OCI-LY7 (cell line): ENCODE data around the gene FAM20A. TPM values are rescaled to one million over a fixed set of nuclear protein-coding genes. Genes with fewer than 3 reads are reported as not detected.

Experiments used
- BruUV-seq: library from RNA; stranded (reverse); fragments of 400-500 nt; replicated peaks from 2 replicates; lab custom pipeline; 2021; lab: Mats Ljungman, UMichigan
- CTCF ChIA-PET: fragments of 300-600 bp; sonication (Branson Sonifier 250); formaldehyde crosslinking; loops from one replicate; lab custom pipeline; 2022; ENCODE audit warnings: antibody characterized with exemption; ENCODE audit not compliant: unreplicated experiment; lab: Charles Lee
- POLR2A ChIA-PET: fragments of 300-600 bp; sonication (Branson Sonifier 250); formaldehyde crosslinking; loops from one replicate; lab custom pipeline; 2022; ENCODE audit warnings: antibody characterized with exemption; lab: Charles Lee
- DNase-seq: peaks from one replicate; pipeline ENCODE4 v3.0.0-alpha.2; 2015; ENCODE audit warnings: low spot score
- H2AFZ ChIP-seq: fragments of 200-600 bp; sonication (generic), shearing (Covaris generic); 2 replicates; pipeline ENCODE4 v1.6.1; 2014; ENCODE audit warnings: mild to moderate bottlenecking, antibody characterized with exemption, low read length, moderate library complexity
- H3K27ac ChIP-seq: fragments of 200-600 bp; sonication (generic); 2 replicates; pipeline ENCODE4 v1.5.1; 2014; ENCODE audit warnings: mixed run types, low read depth, mild to moderate bottlenecking, moderate library complexity, low read length, inconsistent platforms; ENCODE audit not compliant: poor library complexity, severe bottlenecking
- H3K36me3 ChIP-seq: fragments of 200-600 bp; sonication (generic); 2 replicates; pipeline ENCODE4 v1.6.1; 2014; ENCODE audit warnings: mild to moderate bottlenecking, antibody characterized with exemption, low read length, moderate library complexity, mixed read lengths; ENCODE audit not compliant: insufficient read depth
- H3K4me1 ChIP-seq: fragments of 200-600 bp; sonication (generic); 2 replicates; pipeline ENCODE4 v1.5.1; 2014; ENCODE audit warnings: mild to moderate bottlenecking, low read length; ENCODE audit not compliant: insufficient read depth, poor library complexity, severe bottlenecking
- H3K4me2 ChIP-seq: fragments of 200-600 bp; sonication (generic); 2 replicates; pipeline ENCODE4 v1.6.1; 2014; ENCODE audit warnings: mild to moderate bottlenecking, low read length
- H3K4me3 ChIP-seq: fragments of 200-600 bp; sonication (generic); 2 replicates; pipeline ENCODE4 v1.5.1; 2014; ENCODE audit warnings: mild to moderate bottlenecking, low read depth, low read length; ENCODE audit not compliant: poor library complexity, severe bottlenecking
- H3K79me2 ChIP-seq: fragments of 200-600 bp; sonication (generic); 2 replicates; pipeline ENCODE4 v1.6.1; 2016; ENCODE audit warnings: low read depth, mild to moderate bottlenecking, low read length, moderate library complexity, mixed read lengths; ENCODE audit not compliant: insufficient read depth
- H3K9me2 ChIP-seq: fragments of 200-600 bp; sonication (generic); 2 replicates; pipeline ENCODE4 v1.6.1; 2016; ENCODE audit warnings: mild to moderate bottlenecking, low read length, mixed read lengths; ENCODE audit not compliant: insufficient read depth
- H3K9me3 ChIP-seq: fragments of 200-600 bp; sonication (generic); 2 replicates; pipeline ENCODE4 v1.6.1; 2014; ENCODE audit warnings: mild to moderate bottlenecking, mixed run types, low read length, mixed read lengths
- H4K20me1 ChIP-seq: fragments of 200-600 bp; sonication (generic); 2 replicates; pipeline ENCODE4 v1.6.1; 2014; ENCODE audit warnings: mild to moderate bottlenecking, antibody characterized with exemption, low read length, moderate library complexity, mixed read lengths; ENCODE audit not compliant: insufficient read depth
- CTCF ChIP-seq: fragments of 200-600 bp; sonication (generic); conservative IDR thresholded peaks from 2 replicates; pipeline ENCODE4 v1.5.1; 2014; ENCODE audit warnings: mild to moderate bottlenecking, antibody characterized with exemption, low read length, moderate library complexity, mixed read lengths
- EZH2phosphoT487 ChIP-seq: fragments of 200-600 bp; sonication (generic); IDR thresholded peaks from 2 replicates; pipeline ENCODE4 v1.6.1; 2018; ENCODE audit warnings: low read depth, borderline replicate concordance, mild to moderate bottlenecking, mixed run types, antibody characterized with exemption, low read length, moderate library complexity, mixed read lengths
- intact Hi-C: fragments of 100-400 bp; cut with micrococcal nuclease; formaldehyde crosslinking; loops from one replicate; pipeline ENCODE4 v1.10.0; 2022; ENCODE audit not compliant: unreplicated experiment
- total RNA-seq, 2 experiments: library from RNA; depleted of rRNA in 1 of 2; stranded (reverse); fragments of >200 nt in 1 of 2; shearing (Covaris generic) in 1 of 2; gene quantifications; 2 replicates each; pipeline ENCODE4 v1.2.3, GENCODE V29; 2014 to 2022

Gene FAM20A
- total RNA-seq, 2 experiments from 2014 or later = not detected

GRCh38 chr17:68565661-68566441 lies 35.3 kb downstream of the FAM20A start:
- TF ChIP-seq EZH2phosphoT487 (no peak), CTCF (no peak)
- Histone ChIP-seq H3K9me2 (no peaks in the 10 kb centered on the region), H2AFZ (no peak overlapping the region), H3K79me2 (no peaks in the 10 kb centered on the region), H3K27ac (no peak overlapping the region), H3K9me3 (no peaks in the 10 kb centered on the region), H3K4me1 (peaks cover 10% of the 10 kb centered on the region), H3K4me2 (no peak overlapping the region), H4K20me1 (no peaks in the 10 kb centered on the region), H3K36me3 (no peaks in the 10 kb centered on the region), H3K4me3 (no peak overlapping the region)
- ChIA-PET CTCF (no interaction called here), POLR2A (interaction anchor here (0.6 to 0.7 kb wide), 2 partner anchors 118 to 948 kb away, joined by 3 to 6 read pairs; no protein-coding TSS in a partner anchor)
- no TSS peak for BruUV-seq
- no peak for DNase-seq
- intact Hi-C loops = loop anchor here (10.0 kb wide), 1 partner anchor 669 kb away; no protein-coding TSS in a partner anchor

- no peak overlapping the region for H2AFZ ChIP-seq
- H3K9me2 ChIP-seq = no peaks in the 10 kb centered on the region
- no peaks in the 10 kb centered on the region for H3K9me3 ChIP-seq
- intact Hi-C loops = loop anchor here (10.0 kb wide), 1 partner anchor 670 kb away; no protein-coding TSS in a partner anchor
- no peak for DNase-seq
- TF ChIP-seq EZH2phosphoT487 = no peak
- no peak for TF ChIP-seq CTCF
- H4K20me1 ChIP-seq = no peaks in the 10 kb centered on the region
- no peaks in the 10 kb centered on the region for H3K79me2 ChIP-seq
- no TSS peak for BruUV-seq
- POLR2A ChIA-PET = interaction anchor here (0.7 kb wide), 3 partner anchors 43 to 108 kb away, joined by 3 to 4 read pairs (median 4); no protein-coding TSS in a partner anchor
- H3K36me3 ChIP-seq = no peaks in the 10 kb centered on the region
- H3K4me3 ChIP-seq = no peak overlapping the region
- CTCF ChIA-PET = no interaction called here
- H3K4me1 ChIP-seq = peaks cover 10% of the 10 kb centered on the region
- no peak overlapping the region for H3K27ac ChIP-seq
- no peak overlapping the region for H3K4me2 ChIP-seq
Measured at GRCh38 chr17:68564415-68565111, 36.6 kb downstream of the FAM20A start.
